HEK293T (cell line): Measurements from ENCODE around the gene EPHA4.

ENCODE experiments used
- CTCF ChIA-PET: fragments of 350-600 bp; formaldehyde crosslinking; extraction: SDS; loops from one replicate; lab custom pipeline; 2021; ENCODE audit warnings: antibody characterized with exemption, inconsistent platforms; lab: Yijun Ruan, JAX
- POLR2A ChIA-PET: fragments of 350-600 bp; formaldehyde crosslinking; extraction: SDS; loops from one replicate; lab custom pipeline; 2020; ENCODE audit warnings: antibody characterized with exemption, inconsistent platforms; lab: Yijun Ruan, JAX
- DNase-seq: peaks from one replicate; pipeline ENCODE4 v3.0.0; 2012; ENCODE audit warnings: mixed read lengths; ENCODE audit errors: extremely low spot score
- ARNT ChIP-seq: fragments of 450-650 bp; IDR thresholded peaks from 2 replicates; pipeline ENCODE4 v1.6.1; 2017; ENCODE audit warnings: mild to moderate bottlenecking
- BHLHE40 ChIP-seq: fragments of 450-650 bp; IDR thresholded peaks from 2 replicates; pipeline ENCODE4 v1.6.1; 2016; ENCODE audit warnings: mild to moderate bottlenecking, moderate library complexity, borderline replicate concordance
- CTBP1 ChIP-seq: fragments of 450-650 bp; IDR thresholded peaks from 2 replicates; pipeline ENCODE4 v1.6.1; 2016; ENCODE audit warnings: borderline replicate concordance
- ELF4 ChIP-seq: fragments of 450-650 bp; IDR thresholded peaks from 2 replicates; pipeline ENCODE4 v1.6.1; 2017; ENCODE audit warnings: antibody characterized with exemption
- FOXA1 ChIP-seq: fragments of 450-650 bp; IDR thresholded peaks from 2 replicates; pipeline ENCODE4 v1.6.1; 2016; ENCODE audit warnings: mild to moderate bottlenecking
- FOXK2 ChIP-seq: fragments of 450-650 bp; IDR thresholded peaks from 2 replicates; pipeline ENCODE4 v1.6.1; 2016; ENCODE audit warnings: mild to moderate bottlenecking
- FOXM1 ChIP-seq: fragments of 450-650 bp; IDR thresholded peaks from 2 replicates; pipeline ENCODE4 v1.6.1; 2017; ENCODE audit warnings: mild to moderate bottlenecking, borderline replicate concordance
- HDGF ChIP-seq: fragments of 450-650 bp; IDR thresholded peaks from 2 replicates; pipeline ENCODE4 v1.6.1; 2017; ENCODE audit warnings: antibody characterized with exemption, borderline replicate concordance
- L3MBTL2 ChIP-seq: fragments of 450-650 bp; conservative IDR thresholded peaks from 2 replicates; pipeline ENCODE4 v1.6.1; 2016; ENCODE audit warnings: mild to moderate bottlenecking
- LEF1 ChIP-seq: fragments of 450-650 bp; IDR thresholded peaks from 2 replicates; pipeline ENCODE4 v1.6.1; 2017; ENCODE audit warnings: mild to moderate bottlenecking, borderline replicate concordance
- NFRKB ChIP-seq: fragments of 450-650 bp; IDR thresholded peaks from 2 replicates; pipeline ENCODE4 v1.6.1; 2016; ENCODE audit warnings: mild to moderate bottlenecking, moderate library complexity
- SP1 ChIP-seq: fragments of 450-650 bp; IDR thresholded peaks from 2 replicates; pipeline ENCODE4 v1.6.1; 2017
- SUZ12 ChIP-seq: fragments of 450-650 bp; IDR thresholded peaks from 2 replicates; pipeline ENCODE4 v1.6.1; 2016; ENCODE audit warnings: mild to moderate bottlenecking
- TARDBP ChIP-seq: fragments of 450-650 bp; IDR thresholded peaks from 2 replicates; pipeline ENCODE4 v1.6.1; 2016
- ZNF384 ChIP-seq: fragments of 450-650 bp; IDR thresholded peaks from 2 replicates; pipeline ENCODE4 v1.6.1; 2016
- TF ChIP-seq, protein P1 (sequence below): fragments of 450-650 bp; IDR thresholded peaks from 2 replicates; pipeline ENCODE4 v1.6.1; 2016

Gene EPHA4

DNA sequence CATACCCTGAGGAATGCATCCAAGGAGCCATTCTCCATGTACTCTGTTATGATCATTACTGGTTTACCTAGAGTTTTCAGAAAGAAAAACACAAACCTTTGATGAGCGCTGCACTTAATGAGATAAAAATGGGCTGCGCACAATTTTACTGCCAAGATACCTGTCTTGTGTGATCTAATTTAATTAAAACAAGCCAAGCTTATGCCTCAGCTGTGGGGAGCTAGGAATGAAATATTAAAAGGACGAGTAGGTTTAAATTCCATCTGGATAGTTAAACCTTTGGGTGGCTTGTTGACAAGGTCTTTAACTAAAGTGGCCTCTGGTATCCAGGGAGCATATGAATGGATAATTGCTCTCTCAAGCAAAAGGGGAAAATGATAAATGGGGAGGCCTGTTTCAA is 135.0 kb downstream of the EPHA4 start:
- no peak for DNase-seq
- ChIA-PET POLR2A (no interaction called here), CTCF (no interaction called here)
- TF ChIP-seq BHLHE40, result no peak
- TF ChIP-seq LEF1, result no peak
- TF ChIP-seq ELF4, result no peak
- no peak for TF ChIP-seq ARNT
- no peak for TF ChIP-seq FOXK2
- no peak for TF ChIP-seq L3MBTL2
- TF ChIP-seq SUZ12, result no peak
- TF ChIP-seq TARDBP, result no peak
- TF ChIP-seq, protein P1, sequence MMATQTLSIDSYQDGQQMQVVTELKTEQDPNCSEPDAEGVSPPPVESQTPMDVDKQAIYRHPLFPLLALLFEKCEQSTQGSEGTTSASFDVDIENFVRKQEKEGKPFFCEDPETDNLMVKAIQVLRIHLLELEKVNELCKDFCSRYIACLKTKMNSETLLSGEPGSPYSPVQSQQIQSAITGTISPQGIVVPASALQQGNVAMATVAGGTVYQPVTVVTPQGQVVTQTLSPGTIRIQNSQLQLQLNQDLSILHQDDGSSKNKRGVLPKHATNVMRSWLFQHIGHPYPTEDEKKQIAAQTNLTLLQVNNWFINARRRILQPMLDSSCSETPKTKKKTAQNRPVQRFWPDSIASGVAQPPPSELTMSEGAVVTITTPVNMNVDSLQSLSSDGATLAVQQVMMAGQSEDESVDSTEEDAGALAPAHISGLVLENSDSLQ, result no peak
- TF ChIP-seq ZNF384, result no peak
- TF ChIP-seq SP1, result no peak
- TF ChIP-seq NFRKB, result no peak
- no peak for TF ChIP-seq FOXA1
- no peak for TF ChIP-seq HDGF
- no peak for TF ChIP-seq FOXM1
- no peak for TF ChIP-seq CTBP1

DNA sequence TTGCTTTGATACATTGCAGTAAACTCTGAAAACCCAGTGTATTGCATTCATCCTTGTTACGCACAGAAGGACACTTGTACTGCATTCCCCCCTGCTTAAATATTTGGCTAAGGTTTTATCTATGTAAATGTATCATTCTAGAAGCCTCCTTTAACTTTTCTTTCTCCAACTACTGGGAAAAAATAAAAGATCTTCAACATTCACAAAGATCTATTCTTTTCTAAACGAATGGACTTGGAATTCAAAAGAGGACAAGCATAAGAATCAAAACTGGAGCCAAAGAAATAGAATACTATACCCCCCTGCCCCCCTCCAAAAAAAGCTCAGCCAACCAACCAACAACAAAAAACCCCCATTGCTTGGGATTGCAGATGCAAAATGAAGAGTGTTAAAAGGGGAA is 136.9 kb downstream of the EPHA4 start:
- CTCF ChIA-PET, result no interaction called here

DNA sequence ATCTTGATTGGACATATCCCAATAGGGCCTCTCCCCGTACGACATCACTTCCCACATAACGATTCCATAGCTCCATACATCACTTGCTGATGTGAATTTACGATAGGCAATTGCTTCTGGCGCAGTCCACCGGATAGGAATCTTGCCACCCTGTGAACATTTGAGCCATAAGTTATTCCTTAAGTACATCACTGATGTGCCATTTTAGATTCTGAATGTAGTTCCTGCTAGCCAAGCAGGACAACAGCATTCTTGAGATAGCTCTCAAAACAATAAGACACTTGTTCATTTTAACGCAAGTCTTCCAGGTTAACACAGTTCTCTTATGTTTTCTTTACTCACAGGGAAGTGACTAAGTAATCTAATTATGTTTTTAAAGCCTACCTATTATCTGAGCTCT is 138.0 kb downstream of the EPHA4 start:
- DNase-seq, result no peak
- ChIA-PET POLR2A (no interaction called here), CTCF (no interaction called here)
- TF ChIP-seq CTBP1, result no peak
- no peak for TF ChIP-seq ARNT
- TF ChIP-seq LEF1, result no peak
- no peak for TF ChIP-seq ELF4
- TF ChIP-seq ZNF384, result no peak
- TF ChIP-seq L3MBTL2, result no peak
- TF ChIP-seq SUZ12, result no peak
- TF ChIP-seq FOXM1, result no peak
- TF ChIP-seq FOXK2, result no peak
- no peak for TF ChIP-seq NFRKB
- TF ChIP-seq TARDBP, result no peak
- TF ChIP-seq SP1, result no peak
- no peak for TF ChIP-seq FOXA1
- no peak for TF ChIP-seq HDGF

More for the DNA sequence above, 136.9 kb downstream of the EPHA4 start:
- POLR2A ChIA-PET, result no interaction called here
- DNase-seq, result no peak
- TF ChIP-seq BHLHE40 (no peak), TARDBP (no peak), LEF1 (no peak), NFRKB (no peak), CTBP1 (no peak), FOXA1 (no peak), ARNT (no peak), SP1 (no peak), L3MBTL2 (no peak), FOXK2 (no peak), ZNF384 (no peak), FOXM1 (no peak)

DNA sequence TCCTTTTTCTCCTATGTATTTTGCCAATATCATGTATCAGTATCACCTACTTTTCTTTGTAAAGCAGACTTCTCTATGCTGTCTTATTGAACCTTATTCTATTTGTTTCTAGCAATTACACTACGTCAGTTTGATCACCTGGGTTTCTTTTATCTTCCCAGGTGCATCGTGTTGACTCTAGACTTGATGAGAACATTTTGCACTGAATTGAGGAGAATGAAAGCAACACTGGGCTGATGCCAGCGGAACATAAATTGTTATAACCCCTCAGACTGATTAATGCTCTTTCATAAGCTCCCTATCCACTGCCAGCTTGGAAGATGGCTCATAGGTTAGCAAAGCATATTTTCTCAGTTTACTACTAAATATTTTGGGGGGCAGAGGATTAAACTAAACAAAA is 140.6 kb downstream of the EPHA4 start:
- no peak for TF ChIP-seq ZNF384
- TF ChIP-seq L3MBTL2, result no peak
- TF ChIP-seq HDGF, result no peak
- TF ChIP-seq FOXK2, result no peak
- no peak for TF ChIP-seq SUZ12
- TF ChIP-seq ARNT, result no peak
- no peak for TF ChIP-seq BHLHE40
- no peak for TF ChIP-seq CTBP1
- no peak for TF ChIP-seq FOXM1
- no peak for TF ChIP-seq ELF4
- TF ChIP-seq, protein P1, result no peak
- TF ChIP-seq SP1, result no peak
- no peak for TF ChIP-seq FOXA1
- DNase-seq, result no peak
- POLR2A ChIA-PET, result no interaction called here
- CTCF ChIA-PET, result no interaction called here

DNA sequence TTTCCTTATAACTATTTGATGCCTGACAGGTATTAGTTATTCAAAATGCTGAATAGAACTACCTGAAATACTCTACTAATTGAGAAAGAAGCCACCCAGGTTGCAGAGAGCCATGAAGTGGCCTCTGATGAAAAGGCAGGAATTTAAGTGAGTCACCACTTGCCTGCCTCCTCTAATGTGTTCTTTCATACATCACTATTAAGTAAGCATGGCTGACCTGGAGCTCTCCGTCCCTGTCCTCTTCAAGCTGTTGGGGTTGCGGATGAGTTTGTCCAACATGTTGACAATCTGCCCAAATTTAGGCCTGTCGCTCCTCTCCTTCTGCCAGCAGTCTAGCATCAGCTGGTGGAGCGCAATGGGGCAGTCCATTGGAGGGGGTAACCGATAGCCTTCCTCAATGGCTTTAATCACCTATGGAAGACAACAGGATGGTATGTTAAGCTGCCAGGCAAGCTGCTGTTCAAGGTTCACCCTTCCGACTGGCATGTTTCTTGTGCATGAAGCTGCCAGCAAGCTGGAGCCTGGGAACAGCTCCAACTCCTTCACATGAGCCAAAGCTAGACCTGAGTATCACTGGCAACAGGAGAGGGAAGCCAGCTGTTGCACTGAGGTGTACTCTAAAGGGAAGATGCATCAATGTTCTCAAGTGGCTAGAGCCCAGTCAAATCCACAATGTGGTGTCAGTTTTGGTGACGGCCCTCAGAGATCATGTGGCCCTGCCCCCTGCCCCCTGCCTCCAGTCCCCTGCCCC is 142.2 kb downstream of the EPHA4 start:
- CTCF ChIA-PET, result no interaction called here
- DNase-seq, result no peak
- POLR2A ChIA-PET, result no interaction called here

DNA sequence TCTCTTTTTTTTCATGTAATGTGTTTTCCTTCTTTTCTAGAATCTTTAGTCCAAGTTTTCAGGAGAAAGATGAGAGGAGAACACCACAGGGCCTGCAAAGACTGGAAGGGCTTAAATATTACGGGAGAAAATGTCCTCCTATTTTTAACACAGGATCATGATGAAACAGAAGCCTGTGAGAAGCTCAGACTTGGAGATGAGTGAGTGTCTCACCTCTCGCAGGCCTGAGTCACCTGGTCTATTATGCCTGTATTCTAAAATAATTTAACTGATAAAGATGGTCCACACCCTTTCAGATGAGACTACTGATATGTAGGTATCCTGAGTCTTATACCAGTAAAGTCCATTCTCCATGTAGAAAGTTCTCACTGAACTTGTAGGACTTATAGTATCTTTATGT is 143.2 kb downstream of the EPHA4 start:
- DNase-seq, result no peak
- CTCF ChIA-PET, result no interaction called here
- no peak for TF ChIP-seq CTBP1
- no peak for TF ChIP-seq HDGF
- TF ChIP-seq SUZ12, result no peak
- no peak for TF ChIP-seq LEF1
- TF ChIP-seq FOXK2, result no peak
- TF ChIP-seq, protein P1, result no peak
- no peak for TF ChIP-seq ZNF384
- no peak for TF ChIP-seq BHLHE40
- TF ChIP-seq FOXM1, result no peak
- TF ChIP-seq NFRKB, result no peak
- POLR2A ChIA-PET, result no interaction called here

More for the DNA sequence above, 142.2 kb downstream of the EPHA4 start:
- TF ChIP-seq TARDBP, result no peak
- no peak for TF ChIP-seq ELF4
- no peak for TF ChIP-seq FOXA1
- no peak for TF ChIP-seq SUZ12
- TF ChIP-seq HDGF, result no peak
- TF ChIP-seq ZNF384, result no peak
- TF ChIP-seq ARNT, result no peak
- no peak for TF ChIP-seq CTBP1
- no peak for TF ChIP-seq FOXK2
- no peak for TF ChIP-seq BHLHE40
- no peak for TF ChIP-seq L3MBTL2
- no peak for TF ChIP-seq LEF1
